ENCODE data around the gene FUCA1. TPM values are rescaled to one million over a fixed set of nuclear protein-coding genes. Genes with fewer than 3 reads are reported as not detected.

Gene FUCA1
- total and polyA plus RNA-seq, 2 donors (not counting 3 experiments of a cell fraction or from before 2014, with no cell fraction given): 4.9 to 5.6 TPM

- DNase-seq (ENCODE audit: low read depth, low spot score) (no peak), FAIRE-seq (no peak)
- ChIA-PET POLR2A (no interaction called here), CTCF (no interaction called here)
- Histone ChIP-seq H3K9me1 (replicated peaks; ENCODE audit: control insufficient read depth, extremely low read depth, insufficient read depth, low read length) (no peaks in the 10 kb centered on the region), H4K20me1 (replicated peaks; ENCODE audit: control insufficient read depth, extremely low read depth, insufficient read depth, low read length) (no peaks in the 10 kb centered on the region), H3K9me3 (replicated peaks; ENCODE audit: control insufficient read depth, insufficient read depth, low read length) (peaks cover 3% of the 10 kb centered on the region), H3K27ac (ENCODE audit: insufficient read depth, low read depth, low read length) (no peak overlapping the region), H3K4me2 (ENCODE audit: insufficient read depth, low read length) (no peak overlapping the region), H2AFZ (ENCODE audit: low read depth, low read length) (no peak overlapping the region), H3K4me1 (ENCODE audit: control insufficient read depth, extremely low read depth, insufficient read depth, low read length) (no peaks in the 10 kb centered on the region), H3K36me3 (ENCODE audit: control insufficient read depth in 2 of 2, extremely low read depth in 1 of 2, insufficient read depth in 2 of 2, low read length in 2 of 2) (no peaks in the 10 kb centered on the region), H3K79me2 (ENCODE audit: control insufficient read depth, insufficient read depth, low read length) (no peaks in the 10 kb centered on the region), H3K4me3 (replicated peaks in 1 of 3; ENCODE audit: insufficient read depth in 1 of 3, low read depth in 1 of 3, low read length in 3 of 3) (no peak overlapping the region), H3K9ac (replicated peaks; ENCODE audit: extremely low read depth, insufficient read depth, low read length) (no peak overlapping the region), H3K27me3 (ENCODE audit: control insufficient read depth in 2 of 2, insufficient read depth in 2 of 2, low read length in 2 of 2) (no peaks in the 10 kb centered on the region)
- intact Hi-C loops (cut with micrococcal nuclease): no loop called here
- no peak for TF ChIP-seq CTCF (IDR thresholded peaks at IDR 0.05; ENCODE audit: extremely low read depth in 1 of 2, insufficient read depth in 1 of 2, low read depth in 1 of 2, low read length in 2 of 2)
- no peak for TF ChIP-seq GATA2 (IDR thresholded peaks at IDR 0.05; ENCODE audit: insufficient read depth, insufficient read length, low read depth, low read length)
- no peak for TF ChIP-seq FOS (IDR thresholded peaks at IDR 0.05; ENCODE audit: borderline replicate concordance, insufficient read depth, low read length)
- no peak for TF ChIP-seq JUN (IDR thresholded peaks at IDR 0.05; ENCODE audit: borderline replicate concordance, insufficient read depth, insufficient read length, low read depth)
- no peak for TF ChIP-seq POLR2AphosphoS5 (IDR thresholded peaks at IDR 0.05; ENCODE audit: insufficient read depth, low read depth, low read length)
- no peak for TF ChIP-seq EZH2 (IDR thresholded peaks at IDR 0.05; ENCODE audit: borderline replicate concordance, low read depth, low read length, severe bottlenecking)
- no peak for TF ChIP-seq POLR2A (IDR thresholded peaks at IDR 0.05; ENCODE audit: low read depth, low read length)
- TF ChIP-seq MAX (IDR thresholded peaks at IDR 0.05; ENCODE audit: insufficient read depth, insufficient read length): no peak
- no peak for TF ChIP-seq MYC (IDR thresholded peaks at IDR 0.05; ENCODE audit: low read depth, low read length)
- dilution Hi-C loops (cut with MboI; ENCODE audit: extremely low pct_ligation_motif_present, low sequenced_read_pairs): no loop called here
- BruUV-seq (replicated peaks): no TSS peak
Measured at GRCh38 chr1:23875382-23875781, 7.3 kb upstream of the FUCA1 start.
